ENCODE data around the gene CMIP.

Gene CMIP

DNA sequence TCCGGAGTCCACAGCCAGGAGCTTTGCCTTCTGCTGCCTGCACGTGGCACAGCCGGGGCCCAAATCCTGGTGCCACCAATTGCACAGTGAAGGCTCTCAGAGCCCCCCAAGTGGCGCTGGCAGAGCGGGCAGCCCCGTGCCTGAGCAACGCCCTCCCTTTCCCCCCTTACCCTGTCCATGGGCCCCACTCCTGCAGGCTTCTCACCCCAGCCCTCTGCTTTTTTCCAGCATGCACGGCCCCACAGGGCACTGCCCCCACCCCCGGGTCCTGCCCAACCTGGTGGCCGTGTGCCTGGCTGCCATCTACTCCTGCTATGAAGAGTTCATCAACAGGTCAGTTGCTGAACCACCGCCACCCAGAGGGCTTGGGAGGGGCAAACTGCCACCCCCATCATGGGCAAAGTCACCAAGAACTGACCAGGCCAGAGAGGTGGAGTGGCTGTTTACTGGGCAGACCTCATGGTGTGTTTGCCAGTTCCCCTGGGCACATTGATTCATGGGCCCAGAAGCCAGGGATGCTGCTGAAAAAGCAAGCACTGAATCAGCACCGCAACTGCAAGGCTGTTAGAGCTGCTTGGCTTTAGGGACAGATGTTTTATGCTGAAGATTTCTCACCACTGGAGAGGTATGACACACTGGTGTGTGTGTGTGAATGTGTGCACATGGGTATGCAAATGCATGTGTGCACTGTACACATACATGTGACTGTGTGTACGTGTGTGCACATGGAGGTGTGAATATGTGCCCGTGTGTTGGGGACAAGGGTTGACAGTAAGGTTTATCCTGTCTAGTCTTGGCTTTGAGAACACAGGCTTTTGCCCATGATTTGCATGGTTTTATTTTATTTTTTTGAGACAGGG lies 227.4 kb downstream of the CMIP start:
- TF ChIP-seq, protein P1, sequence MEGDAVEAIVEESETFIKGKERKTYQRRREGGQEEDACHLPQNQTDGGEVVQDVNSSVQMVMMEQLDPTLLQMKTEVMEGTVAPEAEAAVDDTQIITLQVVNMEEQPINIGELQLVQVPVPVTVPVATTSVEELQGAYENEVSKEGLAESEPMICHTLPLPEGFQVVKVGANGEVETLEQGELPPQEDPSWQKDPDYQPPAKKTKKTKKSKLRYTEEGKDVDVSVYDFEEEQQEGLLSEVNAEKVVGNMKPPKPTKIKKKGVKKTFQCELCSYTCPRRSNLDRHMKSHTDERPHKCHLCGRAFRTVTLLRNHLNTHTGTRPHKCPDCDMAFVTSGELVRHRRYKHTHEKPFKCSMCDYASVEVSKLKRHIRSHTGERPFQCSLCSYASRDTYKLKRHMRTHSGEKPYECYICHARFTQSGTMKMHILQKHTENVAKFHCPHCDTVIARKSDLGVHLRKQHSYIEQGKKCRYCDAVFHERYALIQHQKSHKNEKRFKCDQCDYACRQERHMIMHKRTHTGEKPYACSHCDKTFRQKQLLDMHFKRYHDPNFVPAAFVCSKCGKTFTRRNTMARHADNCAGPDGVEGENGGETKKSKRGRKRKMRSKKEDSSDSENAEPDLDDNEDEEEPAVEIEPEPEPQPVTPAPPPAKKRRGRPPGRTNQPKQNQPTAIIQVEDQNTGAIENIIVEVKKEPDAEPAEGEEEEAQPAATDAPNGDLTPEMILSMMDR (IDR thresholded peaks at IDR 0.05; ENCODE audit: unreplicated experiment in 3 of 3) = no peak
- H3K4me1 Mint-ChIP-seq = peaks cover 8% of the 10 kb centered on the region
- H3K4me3 Mint-ChIP-seq = no peak overlapping the region
- no peaks in the 10 kb centered on the region for H3K27me3 Mint-ChIP-seq (ENCODE audit: low read depth)
- no peaks in the 10 kb centered on the region for H3K9me3 Mint-ChIP-seq
- H3K27ac Mint-ChIP-seq = no peak overlapping the region
- peaks cover 45% of the 10 kb centered on the region for H3K36me3 Mint-ChIP-seq (ENCODE audit: low read depth)

DNA sequence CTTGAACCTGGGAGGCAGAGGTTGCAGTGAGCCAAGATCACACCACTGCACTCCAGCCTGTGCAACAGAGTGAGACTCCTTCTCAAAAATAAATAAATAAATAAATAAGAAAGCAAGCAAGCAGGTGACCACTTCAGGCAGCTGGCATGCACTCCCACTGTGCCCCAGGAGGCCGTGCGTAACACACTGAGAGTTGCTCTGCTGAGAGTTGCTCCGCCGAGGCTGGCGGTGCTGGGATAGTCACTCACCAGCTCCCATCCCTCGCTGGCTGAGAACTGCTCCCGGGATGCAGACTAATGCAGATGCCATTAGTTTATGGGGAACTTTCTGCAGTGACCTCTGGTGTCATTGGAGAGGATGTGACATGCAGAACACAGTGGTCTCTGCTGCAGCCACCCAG lies 228.8 kb downstream of the CMIP start:
- Mint-ChIP-seq H3K27me3 (ENCODE audit: low read depth) (no peaks in the 10 kb centered on the region), H3K4me3 (no peak overlapping the region), H3K36me3 (ENCODE audit: low read depth) (peaks cover 50% of the 10 kb centered on the region), H3K4me1 (no peaks in the 10 kb centered on the region), H3K27ac (no peak overlapping the region), H3K9me3 (no peaks in the 10 kb centered on the region)
- TF ChIP-seq, protein P1 (IDR thresholded peaks at IDR 0.05; ENCODE audit: unreplicated experiment in 3 of 3) = no peak

DNA sequence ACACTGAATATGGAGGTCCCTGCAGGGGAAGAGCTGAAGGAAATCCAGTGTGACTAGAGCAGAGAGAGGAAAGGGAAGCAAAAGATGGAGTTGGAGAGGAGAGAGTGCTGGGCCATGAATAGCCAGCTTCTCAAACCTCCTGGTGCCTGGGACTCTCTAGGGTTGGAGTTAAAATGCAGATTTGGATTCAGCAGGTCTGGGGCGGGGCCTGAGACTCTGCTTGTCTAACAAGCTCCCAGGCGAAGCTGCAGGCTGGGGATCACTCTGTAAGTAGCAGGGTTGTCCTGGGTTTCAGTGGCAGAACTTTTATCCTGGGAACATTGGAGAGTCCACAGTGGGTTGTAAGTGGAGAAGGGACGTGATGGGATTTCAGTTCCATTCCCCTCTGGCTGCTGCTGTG lies 231.1 kb downstream of the CMIP start:
- H3K4me3 Mint-ChIP-seq = no peak overlapping the region
- no peaks in the 10 kb centered on the region for H3K27me3 Mint-ChIP-seq (ENCODE audit: low read depth)
- H3K36me3 Mint-ChIP-seq (ENCODE audit: low read depth) = peaks cover 47% of the 10 kb centered on the region
- TF ChIP-seq, protein P1 (IDR thresholded peaks at IDR 0.05; ENCODE audit: unreplicated experiment in 3 of 3) = no peak
- no peak overlapping the region for H3K27ac Mint-ChIP-seq
- H3K9me3 Mint-ChIP-seq = no peaks in the 10 kb centered on the region
- peaks cover 16% of the 10 kb centered on the region for H3K4me1 Mint-ChIP-seq

DNA sequence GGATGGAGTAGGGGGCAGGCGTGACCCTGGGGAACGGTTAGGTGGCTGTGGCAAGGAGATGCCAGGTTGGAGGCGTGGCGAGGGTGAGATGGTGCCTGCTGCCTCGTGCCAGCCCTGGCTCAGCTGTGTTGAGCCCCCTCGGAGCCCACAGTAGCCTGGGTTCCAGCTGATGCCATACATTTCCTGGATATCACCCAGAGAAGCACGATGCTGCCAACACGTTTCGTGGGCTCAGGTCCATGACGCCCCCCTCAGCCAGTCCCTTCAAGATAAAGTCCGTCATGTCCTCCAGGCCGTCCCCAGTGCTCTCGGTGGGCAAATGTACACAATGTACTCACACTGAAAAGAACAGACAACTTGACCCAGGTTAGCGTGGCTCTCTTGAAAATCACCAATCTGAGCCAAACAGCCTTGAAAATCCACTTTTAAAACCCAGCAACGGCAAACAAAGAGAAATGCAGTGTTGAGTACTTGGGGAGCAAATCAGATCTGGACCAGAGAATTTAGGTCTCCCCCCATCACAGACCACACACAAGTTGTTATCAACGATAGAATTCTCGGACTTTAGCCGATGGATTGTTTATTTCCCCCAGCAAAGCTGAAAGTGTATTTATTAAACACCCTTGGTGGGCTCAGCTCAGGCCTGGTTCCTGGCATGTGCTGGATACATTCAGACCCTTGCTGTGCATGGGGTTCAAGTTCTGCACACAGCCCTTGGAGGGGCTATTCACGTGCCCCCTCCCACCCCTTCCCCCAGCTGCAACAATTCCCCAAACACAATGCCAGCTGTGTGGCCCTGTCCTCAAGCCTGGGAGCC lies 231.7 kb downstream of the CMIP start:
- peaks cover 19% of the 10 kb centered on the region for H3K4me1 Mint-ChIP-seq
- no peaks in the 10 kb centered on the region for H3K27me3 Mint-ChIP-seq (ENCODE audit: low read depth)
- TF ChIP-seq, protein P1 (IDR thresholded peaks at IDR 0.05; ENCODE audit: unreplicated experiment in 3 of 3) = no peak
- no peak overlapping the region for H3K4me3 Mint-ChIP-seq
- H3K27ac Mint-ChIP-seq = peak overlapping the region in 1 of 3 experiments; percentile 31
- H3K36me3 Mint-ChIP-seq (ENCODE audit: low read depth) = peaks cover 45% of the 10 kb centered on the region
- H3K9me3 Mint-ChIP-seq = no peaks in the 10 kb centered on the region

DNA sequence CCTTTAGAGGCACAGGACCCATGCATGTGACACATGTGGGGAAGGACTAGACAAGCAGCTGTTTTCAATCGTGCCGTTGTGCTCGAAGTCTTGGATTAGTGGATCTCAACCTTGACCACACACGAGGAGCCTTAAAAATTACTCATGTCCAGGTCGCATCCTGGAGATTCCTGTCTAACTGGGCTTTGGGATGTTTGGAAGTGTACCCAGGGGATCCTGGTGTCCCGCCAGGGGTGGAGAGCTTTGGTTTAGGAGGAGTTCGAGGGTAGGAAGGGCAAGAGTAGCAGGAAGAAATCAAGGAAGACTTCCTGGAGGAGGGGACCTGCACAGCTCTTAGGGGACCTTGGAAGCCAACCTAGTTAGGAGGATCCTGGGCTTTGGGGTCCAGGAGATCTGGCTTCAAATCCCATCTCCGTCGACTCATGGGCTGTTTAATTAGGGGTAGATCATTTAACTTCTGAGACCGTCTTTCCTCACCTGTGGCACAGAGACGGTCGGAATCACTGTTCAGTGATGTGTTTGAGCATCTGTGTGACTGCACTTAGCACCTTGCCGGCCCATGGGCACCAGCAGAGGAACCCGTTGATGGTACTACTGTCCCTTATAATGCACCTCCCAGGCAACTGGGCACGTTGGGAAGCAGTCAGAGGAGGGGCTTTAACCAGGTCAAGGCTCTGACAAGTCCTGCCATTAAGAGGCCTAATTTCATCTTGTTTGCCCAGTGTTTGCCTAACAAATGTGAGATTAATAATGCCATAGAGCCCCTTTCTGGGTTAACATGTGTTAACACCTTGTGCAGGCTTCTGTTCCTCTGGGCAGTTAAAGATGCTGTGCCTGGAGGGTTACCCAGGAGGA lies 232.5 kb downstream of the CMIP start:
- H3K27me3 Mint-ChIP-seq (ENCODE audit: low read depth) = no peaks in the 10 kb centered on the region
- peaks cover 20% of the 10 kb centered on the region for H3K4me1 Mint-ChIP-seq
- TF ChIP-seq, protein P1 (IDR thresholded peaks at IDR 0.05; ENCODE audit: unreplicated experiment in 3 of 3) = no peak
- H3K9me3 Mint-ChIP-seq = no peaks in the 10 kb centered on the region
- H3K27ac Mint-ChIP-seq = no peak overlapping the region
- H3K36me3 Mint-ChIP-seq (ENCODE audit: low read depth) = peaks cover 48% of the 10 kb centered on the region
- no peak overlapping the region for H3K4me3 Mint-ChIP-seq
